ENCODE data around the gene ISLR. TPM values are rescaled to one million over a fixed set of nuclear protein-coding genes. Genes with fewer than 3 reads are reported as not detected.
A peak's percentile ranks its signal among the peaks of the same experiment; 100 is the strongest.

ISLR gene
- total and polyA plus RNA-seq, 10 donors = 13.4 to 69.4 (median 24.0) TPM

DNA sequence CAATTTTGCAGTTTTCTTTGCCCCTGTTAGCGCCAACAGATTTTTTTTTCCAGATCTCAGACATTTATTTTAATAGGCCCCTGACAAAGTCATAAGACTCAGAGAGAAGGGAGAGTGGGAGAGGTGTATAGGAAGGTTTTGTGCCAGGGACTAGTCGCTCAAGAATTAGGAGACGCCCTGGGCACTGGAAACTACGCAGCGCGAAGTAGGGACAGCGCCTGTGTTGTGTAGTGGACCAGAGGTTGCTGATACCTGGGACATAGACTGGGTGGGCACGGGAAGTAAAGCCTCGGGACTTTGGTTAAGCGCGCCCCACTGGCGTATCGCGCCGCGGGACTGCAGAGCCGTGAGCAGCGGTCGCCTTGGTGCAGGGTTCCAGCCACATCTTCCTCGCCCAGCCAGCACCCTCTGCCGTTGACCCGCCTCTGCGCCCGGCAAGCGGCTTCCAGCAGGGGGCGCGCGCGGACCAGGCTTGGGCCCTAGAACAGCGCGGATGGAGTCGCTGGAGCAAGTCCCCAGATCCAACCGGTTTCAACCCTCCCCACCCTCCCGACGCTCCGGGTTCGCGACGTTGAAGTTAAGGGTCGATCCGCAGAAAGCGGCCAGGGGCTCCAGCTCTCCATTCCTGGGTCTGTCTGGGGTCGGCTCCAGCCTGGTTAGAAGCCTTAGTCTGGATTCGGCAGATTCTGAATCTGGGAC is 46.1 kb upstream of the ISLR start:
- TF ChIP-seq POLR2A (IDR thresholded peaks at IDR 0.05) (no peak), POLR2AphosphoS5 (IDR thresholded peaks at IDR 0.05) (peak in 2 of 3 donors; percentile 53 to 55)
- TF ChIP-seq, protein P1, sequence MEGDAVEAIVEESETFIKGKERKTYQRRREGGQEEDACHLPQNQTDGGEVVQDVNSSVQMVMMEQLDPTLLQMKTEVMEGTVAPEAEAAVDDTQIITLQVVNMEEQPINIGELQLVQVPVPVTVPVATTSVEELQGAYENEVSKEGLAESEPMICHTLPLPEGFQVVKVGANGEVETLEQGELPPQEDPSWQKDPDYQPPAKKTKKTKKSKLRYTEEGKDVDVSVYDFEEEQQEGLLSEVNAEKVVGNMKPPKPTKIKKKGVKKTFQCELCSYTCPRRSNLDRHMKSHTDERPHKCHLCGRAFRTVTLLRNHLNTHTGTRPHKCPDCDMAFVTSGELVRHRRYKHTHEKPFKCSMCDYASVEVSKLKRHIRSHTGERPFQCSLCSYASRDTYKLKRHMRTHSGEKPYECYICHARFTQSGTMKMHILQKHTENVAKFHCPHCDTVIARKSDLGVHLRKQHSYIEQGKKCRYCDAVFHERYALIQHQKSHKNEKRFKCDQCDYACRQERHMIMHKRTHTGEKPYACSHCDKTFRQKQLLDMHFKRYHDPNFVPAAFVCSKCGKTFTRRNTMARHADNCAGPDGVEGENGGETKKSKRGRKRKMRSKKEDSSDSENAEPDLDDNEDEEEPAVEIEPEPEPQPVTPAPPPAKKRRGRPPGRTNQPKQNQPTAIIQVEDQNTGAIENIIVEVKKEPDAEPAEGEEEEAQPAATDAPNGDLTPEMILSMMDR (IDR thresholded peaks at IDR 0.05 in 8 of 11, conservative IDR thresholded peaks at IDR 0.05 in 3 of 11) = peak; percentile 80 to 98 (median 94)
- peaks cover 3 to 86% (median 53%) of the 10 kb centered on the region in 7 donors for H3K27me3 ChIP-seq (replicated peaks in 1 of 7)
- intact Hi-C loops (cut with DNase I; ENCODE audit: low total_unique reads) = loop anchor here (5.0 to 10.0 kb wide), 3 partner anchors 153 to 195 kb away; no protein-coding TSS in a partner anchor
- H3K36me3 ChIP-seq = no peaks in the 10 kb centered on the region
- DNase-seq = peak; percentile 96
- peaks cover 19 to 72% (median 51%) of the 10 kb centered on the region in 6 donors for H3K4me1 ChIP-seq
- H3K9me3 ChIP-seq = no peaks in the 10 kb centered on the region
- peak overlapping the region in 6 of 8 donors; percentile 13 to 65 (median 30) for H3K4me3 ChIP-seq
- no peak overlapping the region for H3K27ac ChIP-seq
- WGBS, 5 donors = 10 to 26% (median 11%) methylated on average over 17 to 44 of the region's 44 CpGs

DNA sequence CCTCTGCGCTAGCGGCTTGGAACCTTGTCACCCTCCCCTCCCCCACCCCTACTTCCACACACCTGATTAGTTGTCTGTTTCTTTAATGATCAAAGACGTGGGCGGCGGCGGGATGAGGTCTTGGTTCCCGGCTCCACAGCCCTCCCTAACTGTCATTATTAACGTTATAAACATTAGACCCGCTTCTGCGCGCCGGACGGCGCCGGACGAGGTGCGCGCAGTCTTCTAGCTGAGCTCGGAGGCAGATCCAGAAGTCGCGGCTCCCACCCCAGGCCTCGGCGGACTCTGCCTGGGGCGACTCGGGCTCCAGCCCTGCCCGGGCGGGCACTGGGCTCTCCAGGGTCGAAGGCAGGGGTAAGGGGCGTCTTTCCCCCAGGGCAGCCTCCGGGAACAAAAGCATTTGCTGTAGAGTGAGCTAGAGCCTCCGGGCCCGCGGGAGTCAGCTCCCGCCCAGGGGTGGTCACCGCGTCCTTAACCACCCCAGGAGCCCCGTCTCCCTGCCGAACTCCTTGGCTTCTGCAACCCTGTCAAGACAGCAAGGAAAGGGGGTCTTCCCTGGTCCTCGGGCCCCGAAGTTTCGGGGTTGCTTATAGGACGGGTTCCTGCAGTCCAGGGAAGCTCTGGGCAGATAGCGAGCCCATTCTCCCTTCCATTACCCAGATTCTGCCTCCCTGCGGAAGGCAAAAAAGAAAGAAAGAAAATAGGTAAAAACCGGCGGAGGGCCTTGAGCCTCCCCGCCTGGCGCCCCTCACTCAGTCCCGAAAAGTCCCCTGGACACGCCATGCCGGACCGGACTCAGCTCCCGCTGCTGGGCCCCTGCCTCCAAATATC is 45.3 kb upstream of the ISLR start:
- H3K4me3 ChIP-seq = peak overlapping the region in 7 of 8 donors; percentile 13 to 65 (median 27)
- peaks cover 19 to 72% (median 47%) of the 10 kb centered on the region in 6 donors for H3K4me1 ChIP-seq
- no peaks in the 10 kb centered on the region for H3K36me3 ChIP-seq
- 7 to 16% (median 10%) methylated on average over 44 to 53 of the region's 53 CpGs for WGBS, 5 donors
- peaks cover 3 to 86% (median 60%) of the 10 kb centered on the region in 7 donors for H3K27me3 ChIP-seq (replicated peaks in 1 of 7)
- peak; percentile 72 for DNase-seq
- TF ChIP-seq POLR2AphosphoS5 (IDR thresholded peaks at IDR 0.05) (no peak), POLR2A (IDR thresholded peaks at IDR 0.05) (no peak)
- TF ChIP-seq, protein P1 (IDR thresholded peaks at IDR 0.05 in 8 of 11, conservative IDR thresholded peaks at IDR 0.05 in 3 of 11) = no peak
- intact Hi-C loops (cut with DNase I; ENCODE audit: low total_unique reads) = loop anchor here (5.0 to 10.0 kb wide), 3 partner anchors 153 to 194 kb away; no protein-coding TSS in a partner anchor
- no peak overlapping the region for H3K27ac ChIP-seq
- peaks cover 0 to 5% (median 0%) of the 10 kb centered on the region in 8 donors for H3K9me3 ChIP-seq

DNA sequence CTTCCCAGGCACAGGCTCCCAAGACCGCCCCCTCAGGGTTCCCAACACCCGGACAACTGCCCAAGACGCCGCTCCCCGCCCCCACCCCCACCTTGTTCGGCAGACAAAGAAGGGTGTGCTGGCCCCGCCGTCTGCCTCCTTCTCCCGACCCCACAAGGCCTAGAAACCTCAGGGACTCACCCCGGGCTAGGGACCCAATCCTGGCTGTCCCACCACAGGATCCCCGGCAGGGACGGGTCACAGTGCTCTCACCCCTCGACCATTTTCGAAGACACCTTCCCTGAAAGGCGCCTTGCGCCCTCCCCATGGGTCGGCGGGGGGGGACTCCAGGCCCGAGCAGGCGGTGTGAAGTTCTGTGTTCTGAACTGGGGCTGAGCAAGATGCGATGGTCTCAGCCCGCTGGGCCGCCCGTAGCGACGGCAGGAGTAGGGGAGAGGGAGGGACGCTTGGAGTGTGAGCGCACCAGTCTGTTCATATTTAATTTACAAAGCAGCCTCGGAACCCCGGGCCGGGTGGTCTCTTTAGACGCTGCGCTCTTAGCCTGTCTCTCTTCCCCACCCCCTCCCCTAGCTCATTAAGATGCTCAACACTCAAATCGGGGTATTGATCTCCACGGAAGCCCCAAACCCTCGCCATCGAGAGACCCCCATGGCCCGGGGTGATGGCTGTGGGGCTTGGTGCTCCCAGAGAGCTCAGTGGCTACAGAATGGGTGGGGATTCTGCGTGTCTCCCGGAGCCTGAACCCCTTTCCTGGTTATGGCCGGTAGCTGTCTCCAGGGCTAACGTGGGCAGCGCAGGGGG is 44.5 kb upstream of the ISLR start:
- H3K4me1 ChIP-seq = peaks cover 19 to 75% (median 44%) of the 10 kb centered on the region in 6 donors

More for the DNA sequence above, 44.5 kb upstream of the ISLR start:
- Histone ChIP-seq H3K27ac (no peak overlapping the region), H3K4me3 (peak overlapping the region in 1 of 8 donors; percentile 65), H3K9me3 (peaks cover 0 to 13% (median 0%) of the 10 kb centered on the region in 8 donors), H3K27me3 (replicated peaks in 1 of 7) (peaks cover 3 to 93% (median 68%) of the 10 kb centered on the region in 7 donors), H3K36me3 (no peaks in the 10 kb centered on the region)
- TF ChIP-seq POLR2AphosphoS5 (IDR thresholded peaks at IDR 0.05) (no peak), POLR2A (IDR thresholded peaks at IDR 0.05) (no peak)
- TF ChIP-seq, protein P1 (IDR thresholded peaks at IDR 0.05 in 8 of 11, conservative IDR thresholded peaks at IDR 0.05 in 3 of 11) = no peak
- intact Hi-C loops (cut with DNase I; ENCODE audit: low total_unique reads) = loop anchor here (5.0 to 10.0 kb wide), 3 partner anchors 154 to 193 kb away; no protein-coding TSS in a partner anchor
- WGBS, 5 donors = 11 to 19% (median 13%) methylated on average over 42 to 43 of the region's 43 CpGs
- DNase-seq = peak; percentile 59
